Sigmoid colon (tissue), 7 donors: ENCODE results near the gene MX1. TPM values are rescaled to one million over a fixed set of nuclear protein-coding genes. Genes with fewer than 3 reads are reported as not detected.
A peak's percentile ranks its signal among the peaks of the same experiment; 100 is the strongest.

ENCODE experiments used
- DNase-seq: peaks from one replicate; pipeline ENCODE4 v3.0.0-alpha.2; 2019
- H3K27ac ChIP-seq, 4 donors: fragments of 200-600 bp; sonication (generic); one replicate each; pipeline ENCODE4 v1.5.1; 2016 to 2019; ENCODE audit warnings: mild to moderate bottlenecking in 1 of 4
- H3K27me3 ChIP-seq, 3 donors: fragments of 200-600 bp; sonication (generic); one replicate each; pipeline ENCODE4 v1.5.1; 2019; ENCODE audit warnings: mild to moderate bottlenecking in 1 of 3
- H3K36me3 ChIP-seq, 4 donors: fragments of 200-600 bp; sonication (generic); one replicate each; pipeline ENCODE4 v1.5.1; 2016 to 2019
- H3K4me1 ChIP-seq, 4 donors: fragments of 200-600 bp; sonication (generic); one replicate each; pipeline ENCODE4 v1.5.1; 2017 to 2019
- H3K4me3 ChIP-seq, 4 donors: fragments of 200-600 bp; sonication (generic); one replicate each; pipeline ENCODE4 v1.5.1; 2017 to 2019; ENCODE audit warnings: mild to moderate bottlenecking in 2 of 4, moderate library complexity in 1 of 4
- H3K9me3 ChIP-seq, 4 donors: fragments of 200-600 bp in 3 of 4; sonication (generic) in 3 of 4; one replicate each; pipeline versions ENCODE4 v1.5.1 to v1.6.1; 2013 to 2019
- EP300 ChIP-seq, 4 donors: sonication (generic); formaldehyde crosslinking; IDR thresholded peaks; one replicate each; pipeline ENCODE4 v1.6.1; 2017; ENCODE audit warnings: antibody characterized with exemption in 4 of 4
- POLR2A ChIP-seq, 2 donors: fragments of 450-650 bp; IDR thresholded peaks; one replicate each; pipeline ENCODE4 v1.6.1; 2016; ENCODE audit warnings: antibody characterized with exemption in 2 of 2, mild to moderate bottlenecking in 2 of 2, moderate library complexity in 2 of 2
- POLR2AphosphoS5 ChIP-seq, 4 donors: sonication (generic); formaldehyde crosslinking; IDR thresholded peaks; one replicate each; pipeline ENCODE4 v1.6.1; 2017; ENCODE audit warnings: antibody characterized with exemption in 4 of 4
- WGBS, 2 donors: extraction: QIAGEN DNeasy Blood & Tissue Kit; methylation state at CpG; one replicate each; pipeline ENCODE4 v1.1.7; 2013; 5-methylcytosine and 5-hydroxymethylcytosine counted together
- intact Hi-C: fragments of 100-400 bp; cut with DNase I; formaldehyde crosslinking; loops from one replicate; pipeline ENCODE4 v1.15.1; 2023
- polyA plus RNA-seq, 3 donors: library from polyadenylated mRNA; stranded (reverse); fragments of 200-250 nt; gene quantifications; one replicate each; pipeline ENCODE4 v1.2.3, GENCODE V29; 2013
- total RNA-seq, 4 donors: library from RNA; depleted of rRNA; stranded (reverse); fragments of >200 nt; gene quantifications; one replicate each; pipeline ENCODE4 v1.1.0, GENCODE V29; 2016
- TF ChIP-seq, protein P1 (sequence below), 4 experiments: fragments of 450-650 bp in 3 of 4; fragments of 200-600 bp in 1 of 4; IDR thresholded peaks; one replicate each; pipeline ENCODE4 v1.5.1; 2016 to 2019; ENCODE audit warnings: antibody characterized with exemption in 4 of 4, mild to moderate bottlenecking in 3 of 4, moderate library complexity in 2 of 4
- donor health status: healthy with polysubstance abuse.
- donor health status: Bipolar disorder and iron deficiency.
- donor health status: healthy.

The MX1 gene
- total and polyA plus RNA-seq, 7 donors: 8.6 to 76.7 (median 27.8) TPM

DNA sequence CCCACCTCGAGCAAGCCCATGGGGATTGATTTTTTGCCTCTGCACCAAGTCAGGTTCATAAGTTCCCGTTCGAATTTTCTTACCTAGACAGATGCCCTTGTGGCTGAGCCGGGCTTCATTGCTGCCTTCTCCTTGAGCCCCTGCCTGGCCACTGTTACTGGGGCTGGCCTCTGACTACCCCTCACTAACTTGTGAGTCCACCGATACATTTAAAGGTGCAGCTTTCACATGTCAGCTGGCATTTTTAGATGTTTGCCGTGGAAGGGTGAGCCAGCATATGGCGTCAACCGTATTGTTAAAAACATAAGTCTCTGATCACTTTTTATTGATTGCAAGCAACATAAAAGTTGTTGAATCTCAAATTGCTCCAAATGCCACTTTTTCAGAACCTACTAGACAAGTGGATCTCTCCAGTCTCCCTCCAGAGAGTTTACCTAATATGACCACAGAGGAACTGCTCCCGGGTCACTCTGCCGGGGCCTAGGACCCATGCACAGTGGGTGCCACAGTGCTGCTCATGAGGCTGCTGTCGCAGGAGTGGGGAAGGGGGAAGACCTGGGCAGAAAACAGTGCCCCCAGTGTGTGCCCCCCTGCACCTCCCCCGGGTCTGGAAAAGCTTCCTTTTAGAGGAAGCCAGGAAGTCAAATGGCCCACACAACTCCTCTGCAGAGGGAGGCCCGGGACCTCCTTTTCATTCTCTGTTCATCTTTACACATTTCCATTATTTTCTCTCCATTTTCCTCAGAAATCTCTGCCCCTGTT is 18.8 kb downstream of the MX1 start:
- Histone ChIP-seq H3K27me3 (no peaks in the 10 kb centered on the region), H3K9me3 (no peaks in the 10 kb centered on the region), H3K36me3 (peaks cover 0 to 94% (median 9%) of the 10 kb centered on the region in 4 donors), H3K4me3 (no peak overlapping the region), H3K27ac (no peak overlapping the region), H3K4me1 (no peaks in the 10 kb centered on the region)
- intact Hi-C loops: no loop called here
- WGBS, 2 donors: 92 to 93% methylated on average over 13 of the region's 13 CpGs
- TF ChIP-seq EP300 (IDR thresholded peaks at IDR 0.05) (no peak), POLR2A (IDR thresholded peaks at IDR 0.05) (no peak), POLR2AphosphoS5 (IDR thresholded peaks at IDR 0.05) (no peak)
- TF ChIP-seq, protein P1, sequence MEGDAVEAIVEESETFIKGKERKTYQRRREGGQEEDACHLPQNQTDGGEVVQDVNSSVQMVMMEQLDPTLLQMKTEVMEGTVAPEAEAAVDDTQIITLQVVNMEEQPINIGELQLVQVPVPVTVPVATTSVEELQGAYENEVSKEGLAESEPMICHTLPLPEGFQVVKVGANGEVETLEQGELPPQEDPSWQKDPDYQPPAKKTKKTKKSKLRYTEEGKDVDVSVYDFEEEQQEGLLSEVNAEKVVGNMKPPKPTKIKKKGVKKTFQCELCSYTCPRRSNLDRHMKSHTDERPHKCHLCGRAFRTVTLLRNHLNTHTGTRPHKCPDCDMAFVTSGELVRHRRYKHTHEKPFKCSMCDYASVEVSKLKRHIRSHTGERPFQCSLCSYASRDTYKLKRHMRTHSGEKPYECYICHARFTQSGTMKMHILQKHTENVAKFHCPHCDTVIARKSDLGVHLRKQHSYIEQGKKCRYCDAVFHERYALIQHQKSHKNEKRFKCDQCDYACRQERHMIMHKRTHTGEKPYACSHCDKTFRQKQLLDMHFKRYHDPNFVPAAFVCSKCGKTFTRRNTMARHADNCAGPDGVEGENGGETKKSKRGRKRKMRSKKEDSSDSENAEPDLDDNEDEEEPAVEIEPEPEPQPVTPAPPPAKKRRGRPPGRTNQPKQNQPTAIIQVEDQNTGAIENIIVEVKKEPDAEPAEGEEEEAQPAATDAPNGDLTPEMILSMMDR (IDR thresholded peaks at IDR 0.05): no peak
- DNase-seq: no peak

DNA sequence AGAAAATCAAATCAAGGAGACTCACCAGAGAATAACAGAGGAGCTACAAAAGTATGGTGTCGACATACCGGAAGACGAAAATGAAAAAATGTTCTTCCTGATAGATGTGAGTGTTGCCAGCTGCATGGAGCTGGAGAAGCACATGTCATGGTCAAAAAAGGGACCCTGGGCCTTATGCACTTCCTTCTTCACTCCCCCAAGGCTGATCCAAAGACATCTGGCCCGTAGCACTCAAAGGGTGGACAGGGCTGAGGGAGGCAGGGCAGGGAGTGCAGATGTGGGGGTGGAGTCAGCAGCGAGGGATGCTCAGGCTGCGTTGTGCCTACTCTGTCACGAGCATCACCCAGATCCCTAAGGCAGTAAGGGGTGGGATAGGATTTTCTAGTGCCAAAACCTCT is 19.4 kb downstream of the MX1 start:
- DNase-seq: no peak
- H3K9me3 ChIP-seq: no peaks in the 10 kb centered on the region
- H3K36me3 ChIP-seq: peaks cover 0 to 90% (median 9%) of the 10 kb centered on the region in 4 donors
- TF ChIP-seq EP300 (IDR thresholded peaks at IDR 0.05): no peak
- TF ChIP-seq POLR2A (IDR thresholded peaks at IDR 0.05): no peak
- TF ChIP-seq, protein P1 (IDR thresholded peaks at IDR 0.05): no peak
- TF ChIP-seq POLR2AphosphoS5 (IDR thresholded peaks at IDR 0.05): no peak
- intact Hi-C loops: no loop called here
- H3K4me3 ChIP-seq: no peak overlapping the region
- H3K27ac ChIP-seq: no peak overlapping the region
- no peaks in the 10 kb centered on the region for H3K4me1 ChIP-seq
- H3K27me3 ChIP-seq: no peaks in the 10 kb centered on the region
- 88 to 93% methylated on average over 7 of the region's 7 CpGs for WGBS, 2 donors

DNA sequence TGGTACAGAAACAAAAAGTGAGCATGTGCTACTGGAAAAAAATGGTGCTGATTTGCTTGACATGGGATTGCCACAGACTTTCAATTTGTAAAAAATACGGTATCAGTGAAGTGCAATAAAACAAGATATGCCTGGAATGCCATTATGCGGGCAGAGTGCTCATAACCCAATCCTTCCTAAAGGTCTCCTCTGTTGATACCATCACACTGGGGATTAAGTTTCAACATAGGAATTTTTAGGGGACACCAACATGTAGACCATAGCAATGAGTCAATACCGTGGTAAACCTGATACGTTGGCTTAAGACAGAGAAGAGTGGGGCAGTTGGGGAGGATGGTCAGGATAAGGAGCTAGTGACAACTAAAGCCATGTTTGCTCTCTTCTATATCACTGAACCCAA is 20.5 kb downstream of the MX1 start:
- Histone ChIP-seq H3K4me1 (no peaks in the 10 kb centered on the region), H3K27me3 (no peaks in the 10 kb centered on the region), H3K4me3 (no peak overlapping the region), H3K9me3 (no peaks in the 10 kb centered on the region), H3K27ac (no peak overlapping the region), H3K36me3 (peaks cover 0 to 88% (median 3%) of the 10 kb centered on the region in 4 donors)
- 71 to 98% methylated on average over 4 of the region's 4 CpGs for WGBS, 2 donors
- DNase-seq: no peak
- TF ChIP-seq POLR2AphosphoS5 (IDR thresholded peaks at IDR 0.05): no peak
- TF ChIP-seq POLR2A (IDR thresholded peaks at IDR 0.05): no peak
- TF ChIP-seq EP300 (IDR thresholded peaks at IDR 0.05): no peak
- TF ChIP-seq, protein P1 (IDR thresholded peaks at IDR 0.05): no peak
- intact Hi-C loops: no loop called here

DNA sequence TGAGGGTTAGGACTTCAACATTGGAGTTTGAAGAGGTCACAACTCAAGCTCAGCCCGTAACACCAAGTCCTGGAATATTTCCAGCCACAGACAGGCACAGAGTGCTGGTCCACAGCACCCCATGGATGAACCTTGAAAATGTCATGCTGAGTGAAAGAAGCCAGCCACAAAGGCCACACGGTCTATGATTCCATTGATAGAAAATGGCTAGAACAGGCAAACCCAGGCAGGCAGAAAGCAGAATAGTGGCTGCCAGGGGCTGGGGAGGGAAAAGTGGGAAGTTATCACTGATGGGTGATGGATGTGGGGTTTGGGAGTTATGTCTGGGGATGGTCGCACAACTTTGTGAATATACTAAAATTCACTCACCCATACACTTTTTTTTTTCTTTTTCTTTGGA is 21.3 kb downstream of the MX1 start:
- no peaks in the 10 kb centered on the region for H3K4me1 ChIP-seq
- no peak for TF ChIP-seq POLR2A (IDR thresholded peaks at IDR 0.05)
- no peaks in the 10 kb centered on the region for H3K27me3 ChIP-seq
- no peak overlapping the region for H3K27ac ChIP-seq
- DNase-seq: peak; percentile 11
- intact Hi-C loops: no loop called here
- no peaks in the 10 kb centered on the region for H3K9me3 ChIP-seq
- H3K36me3 ChIP-seq: peaks cover 0 to 87% (median 0%) of the 10 kb centered on the region in 4 donors
- no peak overlapping the region for H3K4me3 ChIP-seq
- WGBS, 2 donors: 95 to 97% methylated on average over 3 of the region's 3 CpGs

DNA sequence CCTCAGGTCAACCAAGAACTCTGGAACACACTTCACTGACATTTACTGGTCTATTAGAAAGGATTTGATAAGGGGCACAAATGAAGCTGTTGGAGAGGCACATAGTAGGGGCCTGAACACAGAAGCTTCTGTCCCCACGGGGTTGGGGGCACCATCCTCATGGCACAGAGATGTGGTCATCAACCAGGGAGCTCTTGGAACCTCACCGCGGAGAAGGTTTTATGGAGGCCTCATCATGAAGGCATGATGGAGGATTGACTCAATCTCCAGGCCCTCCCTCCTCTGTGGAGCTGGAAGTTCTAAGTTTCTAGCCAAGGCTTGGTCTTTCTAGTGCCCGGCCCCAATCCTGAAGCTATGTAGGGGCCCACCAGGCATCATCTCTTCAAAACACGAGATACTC is 23.6 kb downstream of the MX1 start:
- Histone ChIP-seq H3K27me3 (no peaks in the 10 kb centered on the region), H3K9me3 (no peaks in the 10 kb centered on the region), H3K4me1 (no peaks in the 10 kb centered on the region), H3K4me3 (no peak overlapping the region), H3K27ac (no peak overlapping the region), H3K36me3 (peaks cover 0 to 82% (median 0%) of the 10 kb centered on the region in 4 donors)
- no peak for TF ChIP-seq POLR2A (IDR thresholded peaks at IDR 0.05)
- no peak for TF ChIP-seq EP300 (IDR thresholded peaks at IDR 0.05)
- TF ChIP-seq POLR2AphosphoS5 (IDR thresholded peaks at IDR 0.05): no peak
- TF ChIP-seq, protein P1 (IDR thresholded peaks at IDR 0.05): no peak
- 78 to 89% methylated on average over 5 of the region's 5 CpGs for WGBS, 2 donors
- no peak for DNase-seq
- intact Hi-C loops: no loop called here
